Ishikawa (cell line): ENCODE results near the gene SRPK1.

Experiments
- CEBPB ChIP-seq: IDR thresholded peaks from 2 replicates; pipeline ENCODE4 v1.6.1; 2012
- CREB1 ChIP-seq: IDR thresholded peaks from 2 replicates; pipeline ENCODE4 v1.6.1; 2012; ENCODE audit warnings: low read depth
- EGR1 ChIP-seq: IDR thresholded peaks from 2 replicates; pipeline ENCODE4 v1.6.1; 2012
- EP300 ChIP-seq: IDR thresholded peaks from 2 replicates; pipeline ENCODE4 v1.6.1; 2012; ENCODE audit warnings: borderline replicate concordance
- FOXM1 ChIP-seq: IDR thresholded peaks from 2 replicates; pipeline ENCODE4 v1.6.1; 2012; ENCODE audit warnings: low read depth, borderline replicate concordance
- NFIC ChIP-seq: IDR thresholded peaks from 2 replicates; pipeline ENCODE4 v1.6.1; 2012
- RAD21 ChIP-seq: IDR thresholded peaks from 2 replicates; pipeline ENCODE4 v1.6.1; 2012; ENCODE audit warnings: low read depth
- TAF1 ChIP-seq: IDR thresholded peaks from 2 replicates; pipeline ENCODE4 v1.6.1; 2012; ENCODE audit warnings: low read depth, mild to moderate bottlenecking
- TCF12 ChIP-seq: IDR thresholded peaks from 2 replicates; pipeline ENCODE4 v1.6.1; 2012; ENCODE audit warnings: low read depth
- TEAD4 ChIP-seq: IDR thresholded peaks from 2 replicates; pipeline ENCODE4 v1.6.1; 2012
- YY1 ChIP-seq: IDR thresholded peaks from 2 replicates; pipeline ENCODE4 v1.6.1; 2012; ENCODE audit warnings: low read depth
- ZBTB7A ChIP-seq: IDR thresholded peaks from 2 replicates; pipeline ENCODE4 v1.6.1; 2012; ENCODE audit warnings: low read depth
- TF ChIP-seq, protein P1 (sequence below): IDR thresholded peaks from 2 replicates; pipeline ENCODE4 v1.6.1; 2012; ENCODE audit warnings: low read depth, mild to moderate bottlenecking
- TF ChIP-seq, protein P2 (sequence below): IDR thresholded peaks from 2 replicates; pipeline ENCODE4 v1.6.1; 2012
- TF ChIP-seq, protein P3 (sequence below): IDR thresholded peaks from 2 replicates; pipeline ENCODE4 v1.6.1; 2012

The SRPK1 gene

DNA sequence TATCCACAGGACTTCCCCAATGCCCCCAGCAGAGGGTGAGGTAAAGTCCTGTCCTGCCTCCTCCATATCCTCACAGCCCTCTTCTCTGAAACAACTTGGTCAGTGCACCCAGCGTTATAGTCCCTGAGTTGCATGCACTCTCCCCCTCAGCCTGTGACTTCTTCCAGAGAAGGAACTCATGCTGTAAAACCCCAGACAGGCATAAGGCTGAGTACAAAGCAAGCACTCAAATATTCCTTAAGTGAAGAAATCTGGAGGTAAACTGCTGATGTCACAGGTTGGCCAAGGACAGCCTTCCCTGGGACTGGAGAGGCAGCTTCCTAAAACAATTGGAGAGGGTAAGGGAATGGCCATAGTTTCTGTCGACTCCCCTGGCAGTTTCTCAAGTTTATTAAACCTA is 12.9 kb upstream of the SRPK1 start:
- TF ChIP-seq CEBPB: no peak
- no peak for TF ChIP-seq TEAD4
- no peak for TF ChIP-seq EGR1
- no peak for TF ChIP-seq YY1
- no peak for TF ChIP-seq TAF1
- TF ChIP-seq, protein P1, sequence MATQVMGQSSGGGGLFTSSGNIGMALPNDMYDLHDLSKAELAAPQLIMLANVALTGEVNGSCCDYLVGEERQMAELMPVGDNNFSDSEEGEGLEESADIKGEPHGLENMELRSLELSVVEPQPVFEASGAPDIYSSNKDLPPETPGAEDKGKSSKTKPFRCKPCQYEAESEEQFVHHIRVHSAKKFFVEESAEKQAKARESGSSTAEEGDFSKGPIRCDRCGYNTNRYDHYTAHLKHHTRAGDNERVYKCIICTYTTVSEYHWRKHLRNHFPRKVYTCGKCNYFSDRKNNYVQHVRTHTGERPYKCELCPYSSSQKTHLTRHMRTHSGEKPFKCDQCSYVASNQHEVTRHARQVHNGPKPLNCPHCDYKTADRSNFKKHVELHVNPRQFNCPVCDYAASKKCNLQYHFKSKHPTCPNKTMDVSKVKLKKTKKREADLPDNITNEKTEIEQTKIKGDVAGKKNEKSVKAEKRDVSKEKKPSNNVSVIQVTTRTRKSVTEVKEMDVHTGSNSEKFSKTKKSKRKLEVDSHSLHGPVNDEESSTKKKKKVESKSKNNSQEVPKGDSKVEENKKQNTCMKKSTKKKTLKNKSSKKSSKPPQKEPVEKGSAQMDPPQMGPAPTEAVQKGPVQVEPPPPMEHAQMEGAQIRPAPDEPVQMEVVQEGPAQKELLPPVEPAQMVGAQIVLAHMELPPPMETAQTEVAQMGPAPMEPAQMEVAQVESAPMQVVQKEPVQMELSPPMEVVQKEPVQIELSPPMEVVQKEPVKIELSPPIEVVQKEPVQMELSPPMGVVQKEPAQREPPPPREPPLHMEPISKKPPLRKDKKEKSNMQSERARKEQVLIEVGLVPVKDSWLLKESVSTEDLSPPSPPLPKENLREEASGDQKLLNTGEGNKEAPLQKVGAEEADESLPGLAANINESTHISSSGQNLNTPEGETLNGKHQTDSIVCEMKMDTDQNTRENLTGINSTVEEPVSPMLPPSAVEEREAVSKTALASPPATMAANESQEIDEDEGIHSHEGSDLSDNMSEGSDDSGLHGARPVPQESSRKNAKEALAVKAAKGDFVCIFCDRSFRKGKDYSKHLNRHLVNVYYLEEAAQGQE: no peak
- TF ChIP-seq FOXM1: no peak
- no peak for TF ChIP-seq ZBTB7A
- no peak for TF ChIP-seq EP300
- TF ChIP-seq, protein P2, sequence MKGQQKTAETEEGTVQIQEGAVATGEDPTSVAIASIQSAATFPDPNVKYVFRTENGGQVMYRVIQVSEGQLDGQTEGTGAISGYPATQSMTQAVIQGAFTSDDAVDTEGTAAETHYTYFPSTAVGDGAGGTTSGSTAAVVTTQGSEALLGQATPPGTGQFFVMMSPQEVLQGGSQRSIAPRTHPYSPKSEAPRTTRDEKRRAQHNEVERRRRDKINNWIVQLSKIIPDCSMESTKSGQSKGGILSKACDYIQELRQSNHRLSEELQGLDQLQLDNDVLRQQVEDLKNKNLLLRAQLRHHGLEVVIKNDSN: no peak
- TF ChIP-seq CREB1: no peak
- no peak for TF ChIP-seq NFIC
- no peak for TF ChIP-seq TCF12
- TF ChIP-seq, protein P3, sequence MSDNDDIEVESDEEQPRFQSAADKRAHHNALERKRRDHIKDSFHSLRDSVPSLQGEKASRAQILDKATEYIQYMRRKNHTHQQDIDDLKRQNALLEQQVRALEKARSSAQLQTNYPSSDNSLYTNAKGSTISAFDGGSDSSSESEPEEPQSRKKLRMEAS: no peak
- TF ChIP-seq RAD21: no peak

DNA sequence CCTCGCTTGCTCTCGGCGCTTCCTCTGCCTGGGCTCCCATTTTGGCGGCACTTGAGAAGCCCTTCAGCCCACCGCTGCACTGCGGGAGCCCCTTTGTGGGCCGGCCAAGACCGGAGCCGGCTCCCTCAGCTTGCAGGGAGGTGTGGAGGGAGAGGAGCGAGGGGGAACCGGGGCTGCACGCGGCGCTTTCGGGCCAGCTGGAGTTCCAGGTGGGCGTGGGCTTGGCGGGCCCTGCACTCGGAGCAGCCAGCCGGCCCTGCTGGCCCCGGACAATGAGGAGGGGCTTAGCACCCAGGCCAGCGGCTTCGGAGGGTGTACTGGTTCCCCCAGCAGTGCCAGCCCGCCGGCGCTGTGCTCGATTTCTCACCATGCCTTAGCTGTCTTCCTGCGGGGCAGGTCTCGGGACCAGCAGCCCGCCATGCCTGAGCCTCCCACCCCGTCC is 10.2 kb upstream of the SRPK1 start:
- TF ChIP-seq TEAD4: no peak
- TF ChIP-seq YY1: no peak
- TF ChIP-seq, protein P2: no peak
- TF ChIP-seq EGR1: no peak
- TF ChIP-seq FOXM1: no peak
- no peak for TF ChIP-seq RAD21
- no peak for TF ChIP-seq ZBTB7A
- TF ChIP-seq NFIC: no peak
- TF ChIP-seq, protein P1: no peak
- TF ChIP-seq, protein P3: no peak

DNA sequence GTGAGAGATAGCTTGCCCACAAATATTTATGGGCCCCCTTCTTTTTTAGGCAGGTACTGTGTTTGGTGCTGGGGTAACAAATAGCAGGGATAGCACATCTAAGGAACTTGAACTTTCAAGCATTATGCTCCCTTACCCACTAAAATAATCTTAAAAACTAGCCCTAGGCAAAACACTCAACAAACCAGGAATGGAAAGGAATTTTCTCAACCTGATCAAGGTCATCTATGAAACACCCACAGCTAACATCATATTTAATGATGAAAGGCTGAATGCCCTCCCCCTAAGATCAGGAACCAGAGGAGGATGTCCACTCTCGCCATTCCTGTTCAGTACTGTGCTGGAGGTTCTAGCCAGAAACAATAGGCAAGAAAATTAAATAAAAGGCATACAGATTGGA is 8.7 kb upstream of the SRPK1 start:
- no peak for TF ChIP-seq TAF1
- TF ChIP-seq, protein P3: no peak
- no peak for TF ChIP-seq FOXM1

DNA sequence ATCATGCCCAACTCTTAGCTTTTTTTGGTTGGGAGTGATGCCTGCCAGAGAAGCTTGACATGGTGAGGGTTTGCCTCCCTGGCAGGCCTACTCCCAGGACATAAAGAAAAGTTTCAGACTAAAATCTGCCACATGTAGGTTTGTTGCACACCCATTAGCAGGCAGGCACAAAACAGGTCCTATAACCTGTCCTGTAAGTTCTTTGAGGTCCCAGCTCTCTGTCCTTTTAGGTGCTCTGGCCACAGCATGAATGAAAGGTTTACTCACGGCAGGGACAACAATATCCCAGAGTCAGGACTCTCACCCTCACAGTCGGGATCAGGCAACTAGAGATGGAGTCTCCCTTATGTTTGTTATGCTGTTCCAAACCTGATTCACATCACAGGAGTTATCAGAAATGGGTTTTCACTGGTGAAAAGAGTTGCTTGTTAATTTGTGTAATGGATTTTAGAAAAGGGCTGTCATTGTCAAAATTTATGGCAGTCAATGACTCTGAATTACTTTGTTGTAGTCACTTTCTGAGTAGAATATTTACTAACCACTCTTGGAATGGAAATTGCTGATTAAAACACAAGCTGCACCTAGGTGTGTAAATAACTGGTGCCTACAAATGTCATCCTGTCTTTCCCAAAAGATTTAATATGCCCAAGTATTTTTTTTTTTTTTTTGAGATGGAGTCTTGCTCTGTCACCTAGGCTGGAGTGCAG is 5.8 kb upstream of the SRPK1 start:
- no peak for TF ChIP-seq FOXM1
- TF ChIP-seq, protein P2: no peak
- TF ChIP-seq EP300: no peak
- no peak for TF ChIP-seq CEBPB
- TF ChIP-seq EGR1: no peak
- TF ChIP-seq YY1: no peak

DNA sequence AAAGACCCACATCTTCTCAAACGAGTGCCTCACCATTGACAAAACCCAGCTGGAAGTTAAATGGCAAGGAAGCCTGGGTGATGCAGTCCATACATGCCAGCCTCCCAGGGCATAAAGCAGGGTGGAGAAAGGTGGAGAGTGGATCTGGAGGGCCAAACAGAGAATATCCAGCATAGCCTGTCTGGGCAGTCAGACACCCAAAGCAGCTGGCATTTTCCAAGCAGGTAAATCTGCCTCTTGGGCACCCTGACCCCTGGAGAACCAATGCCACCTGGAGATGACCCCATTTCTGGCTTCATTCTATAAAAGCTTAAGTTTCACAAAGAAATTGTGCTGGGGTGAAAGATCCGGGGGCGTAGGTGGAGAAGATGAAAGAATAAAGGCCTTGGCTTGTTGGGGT is 5.1 kb upstream of the SRPK1 start:
- TF ChIP-seq YY1 (no peak), TCF12 (no peak), NFIC (no peak), EP300 (no peak), CREB1 (no peak), FOXM1 (no peak), ZBTB7A (no peak), TAF1 (no peak), RAD21 (no peak), EGR1 (no peak), TEAD4 (no peak), CEBPB (no peak)
- TF ChIP-seq, protein P1: no peak
- TF ChIP-seq, protein P2: no peak
- TF ChIP-seq, protein P3: no peak
